Endodermal cell (in vitro differentiated cells): ENCODE measurements around the gene ARHGAP6. TPM values are rescaled to one million over a fixed set of nuclear protein-coding genes. Genes with fewer than 3 reads are reported as not detected.

Experiments
- DNase-seq: peaks from one replicate; pipeline ENCODE4 v3.0.0-alpha.2; 2017
- H3K27ac ChIP-seq: 2 replicates; pipeline ENCODE4 v1.5.1; 2013; ENCODE audit warnings: mild to moderate bottlenecking, low read depth, low read length, moderate library complexity
- H3K27me3 ChIP-seq: 2 replicates; pipeline ENCODE4 v1.6.1; 2013; ENCODE audit warnings: mild to moderate bottlenecking, low read length, moderate library complexity; ENCODE audit not compliant: insufficient read depth, control insufficient read depth, poor library complexity, severe bottlenecking
- H3K36me3 ChIP-seq: 2 replicates; pipeline ENCODE4 v1.7.0; 2013; ENCODE audit warnings: mild to moderate bottlenecking, low read length, moderate library complexity; ENCODE audit not compliant: control insufficient read depth, insufficient read depth
- H3K4me1 ChIP-seq: one replicate; pipeline ENCODE4 v1.7.0; 2013; ENCODE audit warnings: low read length; ENCODE audit not compliant: control insufficient read depth, insufficient read depth
- H3K4me3 ChIP-seq: 2 replicates; pipeline ENCODE4 v1.5.1; 2013; ENCODE audit warnings: mild to moderate bottlenecking, low read length, moderate library complexity
- H3K9ac ChIP-seq: 2 replicates; pipeline ENCODE4 v1.6.1; 2013; ENCODE audit warnings: mild to moderate bottlenecking, low read length, moderate library complexity; ENCODE audit not compliant: poor library complexity, severe bottlenecking; ENCODE audit errors: extremely low read depth
- H3K9me3 ChIP-seq: 2 replicates; pipeline ENCODE4 v1.6.1; 2013; ENCODE audit warnings: mild to moderate bottlenecking, low read length, moderate library complexity; ENCODE audit not compliant: control insufficient read depth
- H3K27ac Mint-ChIP-seq: 2 replicates; pipeline ENCODE4 v1.8.0; 2020; ENCODE audit warnings: mixed read lengths
- H3K27me3 Mint-ChIP-seq: 2 replicates; pipeline ENCODE4 v1.8.0; 2021; ENCODE audit warnings: mild to moderate bottlenecking, mixed read lengths; ENCODE audit not compliant: insufficient read depth
- H3K36me3 Mint-ChIP-seq: 2 replicates; pipeline ENCODE4 v1.8.0; 2020; ENCODE audit warnings: low read depth, mixed read lengths
- H3K4me1 Mint-ChIP-seq: 2 replicates; pipeline ENCODE4 v1.8.0; 2020; ENCODE audit warnings: mixed read lengths
- H3K4me3 Mint-ChIP-seq: 2 replicates; pipeline ENCODE4 v1.8.0; 2020; ENCODE audit warnings: mild to moderate bottlenecking, moderate library complexity, mixed read lengths
- H3K9me3 Mint-ChIP-seq: 2 replicates; pipeline ENCODE4 v1.8.0; 2020; ENCODE audit warnings: mild to moderate bottlenecking, mixed read lengths
- CTCF ChIP-seq: fragments of 200-600 bp; sonication (generic); conservative IDR thresholded peaks from 2 replicates; pipeline ENCODE4 v1.5.0; 2021; ENCODE audit warnings: antibody characterized with exemption, mild to moderate bottlenecking
- WGBS, 2 experiments: methylation state at CpG; one replicate each; pipeline versions ENCODE4 v1.1.5 to v1.1.7; 2013; ENCODE audit warnings: missing lambda C conversion rate in 2 of 2, mixed read lengths in 1 of 2; ENCODE audit not compliant: insufficient coverage in 1 of 2, insufficient read length in 1 of 2; 5-methylcytosine and 5-hydroxymethylcytosine counted together
- total RNA-seq, 2 donors: library from RNA; stranded (reverse); fragmentation: NEBNext Ultra II Directional in 1 of 2; extraction: Animal tissue kit (Norgen Biotek cat#: 25700) in 1 of 2; gene quantifications; 2 replicates in 1 of 2; 3 replicates in 1 of 2; pipeline ENCODE4 v1.2.1, GENCODE V29; 2021

ARHGAP6 gene
- total RNA-seq, 2 donors from 2014 or later, result 0.48 to 0.73 TPM

DNA sequence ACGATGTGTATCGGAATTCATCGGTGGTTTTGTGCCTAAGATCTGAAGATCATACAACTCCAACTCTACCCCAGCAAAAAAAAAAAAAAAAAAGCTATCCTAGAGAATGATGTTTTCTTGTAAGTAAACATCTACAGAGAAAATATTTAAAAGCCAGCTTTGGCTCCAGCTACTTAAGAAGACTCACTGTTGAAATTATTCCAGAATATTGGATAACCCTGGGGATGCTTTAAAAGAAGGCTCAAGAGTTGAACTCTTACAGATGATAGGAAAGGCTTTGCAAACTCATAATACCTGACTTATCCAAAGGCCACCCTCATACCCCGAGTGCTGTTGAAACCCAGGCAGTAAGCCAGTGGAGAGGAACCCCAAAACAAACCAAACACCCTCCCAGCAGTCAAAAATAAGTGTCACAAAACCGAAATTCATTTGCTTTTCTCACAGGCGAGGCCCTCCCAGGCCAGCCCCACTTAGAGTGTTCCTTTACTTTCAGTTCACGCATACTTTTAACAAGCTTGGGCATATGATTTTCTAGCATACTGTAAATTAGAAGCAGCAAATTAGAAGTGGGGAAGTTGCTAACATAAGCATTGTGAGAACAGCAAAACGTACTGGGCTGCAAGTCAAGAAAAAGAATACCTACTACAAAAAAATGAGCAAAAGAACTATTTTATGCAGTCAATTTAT is 375.2 kb downstream of the ARHGAP6 start:
- no peak for TF ChIP-seq CTCF
- Mint-ChIP-seq H3K27me3 (peaks cover 3% of the 10 kb centered on the region), H3K4me3 (no peak overlapping the region), H3K36me3 (no peaks in the 10 kb centered on the region), H3K9me3 (peaks cover 19% of the 10 kb centered on the region), H3K4me1 (no peaks in the 10 kb centered on the region), H3K27ac (no peak overlapping the region)
- Histone ChIP-seq H3K27me3 (no peaks in the 10 kb centered on the region), H3K27ac (no peak overlapping the region), H3K36me3 (no peaks in the 10 kb centered on the region), H3K9ac (no peak overlapping the region), H3K4me3 (no peak overlapping the region), H3K4me1 (no peaks in the 10 kb centered on the region), H3K9me3 (no peaks in the 10 kb centered on the region)
- WGBS, 2 experiments, result 98% methylated on average over 4 of the region's 8 CpGs; no CpG with 5 or more reads in 1 of the 2 experiments
- DNase-seq, result no peak

DNA sequence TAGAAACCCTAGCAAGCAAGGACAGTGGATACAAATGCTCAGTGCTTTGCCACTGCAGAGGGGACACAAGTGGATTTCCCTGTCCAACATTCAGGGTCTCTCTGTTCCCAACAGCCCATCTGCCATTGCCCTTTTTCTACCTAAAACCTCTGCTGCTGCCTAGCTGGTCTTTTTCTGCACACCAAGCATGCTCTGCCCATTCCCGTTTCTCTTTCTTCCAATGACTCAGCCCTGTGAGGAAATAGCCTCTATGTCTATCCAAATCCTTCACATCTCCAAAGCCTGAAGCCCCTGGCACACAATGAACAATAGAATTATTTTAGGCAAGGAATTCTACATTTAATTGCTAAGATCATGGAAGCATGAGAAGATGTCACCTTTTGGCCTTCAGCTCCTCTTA is 378.2 kb downstream of the ARHGAP6 start:
- H3K27ac Mint-ChIP-seq, result no peak overlapping the region
- no peaks in the 10 kb centered on the region for H3K27me3 Mint-ChIP-seq
- 95% methylated on average over 1 of the region's 1 CpG; no CpG with 5 or more reads in 1 of the 2 experiments for WGBS, 2 experiments
- no peak overlapping the region for H3K4me3 Mint-ChIP-seq
- no peak for TF ChIP-seq CTCF
- no peak for DNase-seq
- Histone ChIP-seq H3K9me3 (no peaks in the 10 kb centered on the region), H3K4me3 (no peak overlapping the region), H3K36me3 (no peaks in the 10 kb centered on the region), H3K27me3 (no peaks in the 10 kb centered on the region), H3K27ac (no peak overlapping the region), H3K4me1 (no peaks in the 10 kb centered on the region), H3K9ac (no peak overlapping the region)
- H3K9me3 Mint-ChIP-seq, result peaks cover 35% of the 10 kb centered on the region
- no peaks in the 10 kb centered on the region for H3K36me3 Mint-ChIP-seq
- no peaks in the 10 kb centered on the region for H3K4me1 Mint-ChIP-seq

- no peak overlapping the region for H3K27ac ChIP-seq
- H3K9me3 Mint-ChIP-seq, result peaks cover 41% of the 10 kb centered on the region
- no peak overlapping the region for H3K27ac Mint-ChIP-seq
- H3K4me1 ChIP-seq, result no peaks in the 10 kb centered on the region
- H3K9ac ChIP-seq, result no peak overlapping the region
- no peaks in the 10 kb centered on the region for H3K4me1 Mint-ChIP-seq
- TF ChIP-seq CTCF, result no peak
- DNase-seq, result no peak
- H3K36me3 ChIP-seq, result no peaks in the 10 kb centered on the region
- no peaks in the 10 kb centered on the region for H3K36me3 Mint-ChIP-seq
- no peak overlapping the region for H3K4me3 Mint-ChIP-seq
- no peaks in the 10 kb centered on the region for H3K27me3 Mint-ChIP-seq
- 94% methylated on average over 2 of the region's 3 CpGs; no CpG with 5 or more reads in 1 of the 2 experiments for WGBS, 2 experiments
- no peaks in the 10 kb centered on the region for H3K27me3 ChIP-seq
- no peaks in the 10 kb centered on the region for H3K9me3 ChIP-seq
- H3K4me3 ChIP-seq, result no peak overlapping the region
These were observed 380.1 kb downstream of the ARHGAP6 start for GRCh38 chrX:11285651-11286050.
